ENCODE measurements around the gene CDC23.

DNA sequence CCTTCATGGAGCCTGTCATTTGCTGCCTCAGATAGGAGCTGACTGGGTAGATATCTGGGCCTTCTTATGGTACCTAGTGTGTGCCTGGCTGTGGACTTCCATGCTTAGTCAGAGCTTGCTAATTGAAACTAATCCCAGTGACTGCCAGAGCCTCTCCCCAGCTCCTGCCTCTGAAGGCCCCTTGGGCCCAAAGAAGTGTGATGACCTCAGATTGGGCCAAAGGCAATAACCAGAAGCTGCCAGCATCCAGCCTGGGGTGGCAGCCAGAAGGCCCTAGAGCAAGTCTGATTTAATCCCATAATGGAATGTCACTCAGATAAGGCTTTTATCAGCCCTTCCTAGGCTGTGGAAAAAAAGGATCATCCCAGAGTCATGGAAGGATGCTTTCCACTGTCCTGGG is 17.1 kb upstream of the CDC23 start:
- TF ChIP-seq, protein P1, sequence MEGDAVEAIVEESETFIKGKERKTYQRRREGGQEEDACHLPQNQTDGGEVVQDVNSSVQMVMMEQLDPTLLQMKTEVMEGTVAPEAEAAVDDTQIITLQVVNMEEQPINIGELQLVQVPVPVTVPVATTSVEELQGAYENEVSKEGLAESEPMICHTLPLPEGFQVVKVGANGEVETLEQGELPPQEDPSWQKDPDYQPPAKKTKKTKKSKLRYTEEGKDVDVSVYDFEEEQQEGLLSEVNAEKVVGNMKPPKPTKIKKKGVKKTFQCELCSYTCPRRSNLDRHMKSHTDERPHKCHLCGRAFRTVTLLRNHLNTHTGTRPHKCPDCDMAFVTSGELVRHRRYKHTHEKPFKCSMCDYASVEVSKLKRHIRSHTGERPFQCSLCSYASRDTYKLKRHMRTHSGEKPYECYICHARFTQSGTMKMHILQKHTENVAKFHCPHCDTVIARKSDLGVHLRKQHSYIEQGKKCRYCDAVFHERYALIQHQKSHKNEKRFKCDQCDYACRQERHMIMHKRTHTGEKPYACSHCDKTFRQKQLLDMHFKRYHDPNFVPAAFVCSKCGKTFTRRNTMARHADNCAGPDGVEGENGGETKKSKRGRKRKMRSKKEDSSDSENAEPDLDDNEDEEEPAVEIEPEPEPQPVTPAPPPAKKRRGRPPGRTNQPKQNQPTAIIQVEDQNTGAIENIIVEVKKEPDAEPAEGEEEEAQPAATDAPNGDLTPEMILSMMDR (IDR thresholded peaks at IDR 0.05) = no peak
- TF ChIP-seq POLR2AphosphoS5 (IDR thresholded peaks at IDR 0.05) (no peak), POLR2A (IDR thresholded peaks at IDR 0.05) (no peak)

Measured in breast epithelium (tissue), 3 donors.